Metanephros (tissue), 1 donor: ENCODE measurements around the gene RAVER2. TPM values are rescaled to one million over a fixed set of nuclear protein-coding genes. Genes with fewer than 3 reads are reported as not detected.

ENCODE experiments used
- total RNA-seq: library from RNA; depleted of rRNA; stranded (reverse); fragments of >200 nt; gene quantifications from one replicate; pipeline ENCODE4 v1.2.3, GENCODE V29; 2014

RAVER2 gene, protein sequence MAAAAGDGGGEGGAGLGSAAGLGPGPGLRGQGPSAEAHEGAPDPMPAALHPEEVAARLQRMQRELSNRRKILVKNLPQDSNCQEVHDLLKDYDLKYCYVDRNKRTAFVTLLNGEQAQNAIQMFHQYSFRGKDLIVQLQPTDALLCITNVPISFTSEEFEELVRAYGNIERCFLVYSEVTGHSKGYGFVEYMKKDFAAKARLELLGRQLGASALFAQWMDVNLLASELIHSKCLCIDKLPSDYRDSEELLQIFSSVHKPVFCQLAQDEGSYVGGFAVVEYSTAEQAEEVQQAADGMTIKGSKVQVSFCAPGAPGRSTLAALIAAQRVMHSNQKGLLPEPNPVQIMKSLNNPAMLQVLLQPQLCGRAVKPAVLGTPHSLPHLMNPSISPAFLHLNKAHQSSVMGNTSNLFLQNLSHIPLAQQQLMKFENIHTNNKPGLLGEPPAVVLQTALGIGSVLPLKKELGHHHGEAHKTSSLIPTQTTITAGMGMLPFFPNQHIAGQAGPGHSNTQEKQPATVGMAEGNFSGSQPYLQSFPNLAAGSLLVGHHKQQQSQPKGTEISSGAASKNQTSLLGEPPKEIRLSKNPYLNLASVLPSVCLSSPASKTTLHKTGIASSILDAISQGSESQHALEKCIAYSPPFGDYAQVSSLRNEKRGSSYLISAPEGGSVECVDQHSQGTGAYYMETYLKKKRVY
- total RNA-seq = 19.9 TPM

DNA sequence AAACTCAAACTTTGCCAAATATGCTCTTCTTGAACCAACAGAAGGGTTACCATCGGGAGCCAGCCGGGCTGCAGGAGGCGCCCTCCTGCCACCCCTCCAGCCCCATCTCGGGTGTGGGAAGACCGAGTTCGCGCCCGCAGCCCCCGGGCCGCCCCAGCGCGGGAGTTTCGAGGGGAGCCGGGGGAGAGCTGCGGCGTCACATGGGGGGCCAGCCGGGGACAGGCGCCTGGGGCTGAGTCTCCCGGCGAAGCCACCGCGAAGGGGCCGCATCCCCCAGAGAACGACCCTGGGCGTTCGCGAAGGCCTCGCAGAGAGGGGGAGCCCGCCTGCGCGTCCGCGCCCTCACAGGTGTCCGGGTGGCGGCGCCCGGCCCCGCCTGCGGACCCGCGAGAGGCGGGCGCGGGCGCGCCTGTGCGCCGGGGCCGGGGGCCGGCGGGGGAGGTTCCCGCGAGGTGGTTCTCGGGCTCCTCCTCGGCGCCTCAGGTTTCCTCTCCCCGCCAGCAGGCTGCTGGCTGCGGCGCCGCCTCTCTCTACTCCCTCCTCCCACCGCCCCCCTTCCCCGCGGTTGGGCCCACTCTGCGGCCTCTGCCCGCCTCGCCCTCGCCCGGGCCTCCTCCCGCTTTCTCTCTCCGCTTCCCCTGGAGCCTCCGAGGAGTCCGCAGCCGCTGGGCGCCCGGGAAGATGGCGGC lies at the start of gene RAVER2:
TSS of gene RAVER2 (plus strand) at position 584 of the 689 bp plus-strand sequence. CDS start at position 682, 98 bp downstream.

Other genes starting within 250 kb of the RAVER2 start
- gene JAK1, start 221.5 kb downstream of the RAVER2 start, total RNA-seq = 122 TPM